ENCODE measurements around the gene ARSI. TPM values are rescaled to one million over a fixed set of nuclear protein-coding genes. Genes with fewer than 3 reads are reported as not detected.

The ARSI gene
- total and polyA plus RNA-seq, 2 of the 13 experiments (the other 11 are each of a cell fraction or from before 2014, with no cell fraction given) = 4.2 to 33.9 TPM

- Histone ChIP-seq H3K4me1 (ENCODE audit: insufficient read depth, low read length) (peaks cover 66% of the 10 kb centered on the region), H3K27me3 (ENCODE audit: control insufficient read depth in 1 of 2, insufficient read depth in 2 of 2, low read length in 2 of 2) (no peaks in the 10 kb centered on the region), H3K4me2 (ENCODE audit: low read depth, low read length) (no peak overlapping the region), H3K36me3 (replicated peaks in 1 of 2; ENCODE audit: control insufficient read depth in 1 of 2, insufficient read depth in 2 of 2, low read length in 2 of 2) (no peaks in the 10 kb centered on the region; a peak in 1 of 5 replicates), H3K79me2 (ENCODE audit: insufficient read depth, low read length) (no peaks in the 10 kb centered on the region), H3K9ac (ENCODE audit: insufficient read depth, low read depth, low read length) (no peak overlapping the region), H2AFZ (ENCODE audit: low read length) (no peak overlapping the region), H3K4me3 (replicated peaks in 1 of 3; ENCODE audit: insufficient read depth in 1 of 3, low read depth in 2 of 3, low read length in 3 of 3) (no peak overlapping the region), H3K27ac (ENCODE audit: extremely low read length, insufficient read depth, low read length) (no peak overlapping the region), H3K9me3 (ENCODE audit: low read length) (no peaks in the 10 kb centered on the region), H4K20me1 (ENCODE audit: insufficient read depth, low read length) (no peaks in the 10 kb centered on the region)
- in situ Hi-C loops (cut with HindIII; ENCODE audit: extremely low pct_ligation_motif_present, low pct_unique_long_range_greater_than_20kb) = no loop called here
- ChIA-PET CTCF (ENCODE audit: low intra/inter-chr PET ratio, low total read pairs) (no interaction called here), POLR2A (interaction anchor here (1.1 kb wide), 1 partner anchor 20 kb away, joined by 3 read pairs; the partner anchor contains the start of gene ARSI)
- 20% methylated on average over 6 of the region's 6 CpGs for WGBS (ENCODE audit: low lambda C conversion rate)
- BruUV-seq (replicated peaks) = no TSS peak
- DNase-seq (ENCODE audit: low spot score) (peak; percentile 70), ATAC-seq (no peak), FAIRE-seq (no peak)
- intact Hi-C loops (cut with micrococcal nuclease; ENCODE audit: unreplicated experiment) = no loop called here
- TF ChIP-seq, protein P1, sequence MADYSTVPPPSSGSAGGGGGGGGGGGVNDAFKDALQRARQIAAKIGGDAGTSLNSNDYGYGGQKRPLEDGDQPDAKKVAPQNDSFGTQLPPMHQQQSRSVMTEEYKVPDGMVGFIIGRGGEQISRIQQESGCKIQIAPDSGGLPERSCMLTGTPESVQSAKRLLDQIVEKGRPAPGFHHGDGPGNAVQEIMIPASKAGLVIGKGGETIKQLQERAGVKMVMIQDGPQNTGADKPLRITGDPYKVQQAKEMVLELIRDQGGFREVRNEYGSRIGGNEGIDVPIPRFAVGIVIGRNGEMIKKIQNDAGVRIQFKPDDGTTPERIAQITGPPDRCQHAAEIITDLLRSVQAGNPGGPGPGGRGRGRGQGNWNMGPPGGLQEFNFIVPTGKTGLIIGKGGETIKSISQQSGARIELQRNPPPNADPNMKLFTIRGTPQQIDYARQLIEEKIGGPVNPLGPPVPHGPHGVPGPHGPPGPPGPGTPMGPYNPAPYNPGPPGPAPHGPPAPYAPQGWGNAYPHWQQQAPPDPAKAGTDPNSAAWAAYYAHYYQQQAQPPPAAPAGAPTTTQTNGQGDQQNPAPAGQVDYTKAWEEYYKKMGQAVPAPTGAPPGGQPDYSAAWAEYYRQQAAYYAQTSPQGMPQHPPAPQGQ (CRISPR knock-in tag; IDR thresholded peaks at IDR 0.05; ENCODE audit: borderline replicate concordance) = no peak
- TF ChIP-seq ZNF772 (CRISPR knock-in tag; IDR thresholded peaks at IDR 0.05) (no peak), ATF7 (IDR thresholded peaks at IDR 0.05) (peak; percentile 83), ATF7 (CRISPR knock-in tag; IDR thresholded peaks at IDR 0.05) (no peak), GATAD2A (CRISPR knock-in tag; IDR thresholded peaks at IDR 0.05) (0 out of 2 replicates have a peak, but pooled peaks have one; percentile 14), ZNF572 (CRISPR knock-in tag; IDR thresholded peaks at IDR 0.05) (no peak), TFE3 (CRISPR knock-in tag; IDR thresholded peaks at IDR 0.05) (no peak), ZNF7 (CRISPR knock-in tag; IDR thresholded peaks at IDR 0.05) (no peak), ZNF672 (CRISPR knock-in tag; IDR thresholded peaks at IDR 0.05) (no peak), KLF6 (CRISPR knock-in tag; IDR thresholded peaks at IDR 0.05) (no peak), HDAC6 (IDR thresholded peaks at IDR 0.05; ENCODE audit: low read depth, low read length) (no peak), ZNF564 (CRISPR knock-in tag; IDR thresholded peaks at IDR 0.05) (no peak), FOXA1 (IDR thresholded peaks at IDR 0.05) (no peak), FOXA1 (CRISPR knock-in tag; IDR thresholded peaks at IDR 0.05) (peak; percentile 88), FOXA3 (CRISPR knock-in tag; IDR thresholded peaks at IDR 0.05) (peak; percentile 78), NCOA5 (CRISPR knock-in tag; IDR thresholded peaks at IDR 0.05) (no peak), RAD51 (IDR thresholded peaks at IDR 0.05; ENCODE audit: borderline replicate concordance) (no peak), ZNF30 (CRISPR knock-in tag; IDR thresholded peaks at IDR 0.05) (no peak), JUNB (CRISPR knock-in tag; IDR thresholded peaks at IDR 0.05; ENCODE audit: borderline replicate concordance) (no peak), SOX6 (IDR thresholded peaks at IDR 0.05) (no peak), SOX6 (CRISPR knock-in tag; IDR thresholded peaks at IDR 0.05) (peak; percentile 13; the same call in 1 of the 2 replicates), SOX13 (IDR thresholded peaks at IDR 0.05) (no peak), SOX13 (CRISPR knock-in tag; conservative IDR thresholded peaks at IDR 0.05 in 1 of 2, IDR thresholded peaks at IDR 0.05 in 1 of 2) (peak in 1 of 2 experiments; percentile 61; a peak in 2 of 4 replicates), RARA (CRISPR knock-in tag; IDR thresholded peaks at IDR 0.05) (no peak), MXD1 (CRISPR knock-in tag; IDR thresholded peaks at IDR 0.05) (no peak), HHEX (CRISPR knock-in tag; IDR thresholded peaks at IDR 0.05) (no peak), ZNF354B (CRISPR knock-in tag; IDR thresholded peaks at IDR 0.05) (no peak), IKZF4 (CRISPR knock-in tag; IDR thresholded peaks at IDR 0.05; ENCODE audit: borderline replicate concordance, low read depth, not compliant biosample characterization) (no peak)
Measured at GRCh38 chr5:150323092-150323491, 20.4 kb upstream of the ARSI start.
